Measurements from ENCODE around the gene KPNA4.

KPNA4 gene

GRCh38 chr3:160458151-160458550 lies 107.2 kb downstream of the KPNA4 start:
- no peak for TF ChIP-seq GATA3 (IDR thresholded peaks at IDR 0.05; ENCODE audit: low read depth, low read length)
- TF ChIP-seq GATA2 (IDR thresholded peaks at IDR 0.05; ENCODE audit: low read depth, low read length) = no peak

GRCh38 chr3:160455846-160456245 lies 109.5 kb downstream of the KPNA4 start:
- no peak for TF ChIP-seq GATA2 (IDR thresholded peaks at IDR 0.05; ENCODE audit: low read depth, low read length)
- no peak for TF ChIP-seq GATA3 (IDR thresholded peaks at IDR 0.05; ENCODE audit: low read depth, low read length)

GRCh38 chr3:160454995-160455394 lies 110.4 kb downstream of the KPNA4 start:
- no peak for TF ChIP-seq GATA2 (IDR thresholded peaks at IDR 0.05; ENCODE audit: low read depth, low read length)
- TF ChIP-seq GATA3 (IDR thresholded peaks at IDR 0.05; ENCODE audit: low read depth, low read length) = no peak

- no peak for TF ChIP-seq GATA3 (IDR thresholded peaks at IDR 0.05; ENCODE audit: low read depth, low read length)
- TF ChIP-seq GATA2 (IDR thresholded peaks at IDR 0.05; ENCODE audit: low read depth, low read length) = no peak
These were observed 113.8 kb downstream of the KPNA4 start for GRCh38 chr3:160451602-160452001.

GRCh38 chr3:160450846-160451245 lies 114.5 kb downstream of the KPNA4 start:
- no peak for TF ChIP-seq GATA2 (IDR thresholded peaks at IDR 0.05; ENCODE audit: low read depth, low read length)
- no peak for TF ChIP-seq GATA3 (IDR thresholded peaks at IDR 0.05; ENCODE audit: low read depth, low read length)

- TF ChIP-seq GATA2 (IDR thresholded peaks at IDR 0.05; ENCODE audit: low read depth, low read length) (no peak), GATA3 (IDR thresholded peaks at IDR 0.05; ENCODE audit: low read depth, low read length) (no peak)
These were observed 115.5 kb downstream of the KPNA4 start, which contains the start of gene TRIM59 for GRCh38 chr3:160449636-160450598. Gene TRIM59 (minus strand): TSS chr3:160449786. CDS start chr3:160439183, 10,603 bp downstream.

- TF ChIP-seq GATA3 (IDR thresholded peaks at IDR 0.05; ENCODE audit: low read depth, low read length) = no peak
- TF ChIP-seq GATA2 (IDR thresholded peaks at IDR 0.05; ENCODE audit: low read depth, low read length) = no peak
These were observed 116.3 kb downstream of the KPNA4 start for GRCh38 chr3:160448845-160449635.

- no peak for TF ChIP-seq GATA3 (IDR thresholded peaks at IDR 0.05; ENCODE audit: low read depth, low read length)
- TF ChIP-seq GATA2 (IDR thresholded peaks at IDR 0.05; ENCODE audit: low read depth, low read length) = no peak
These were observed 117.8 kb downstream of the KPNA4 start for GRCh38 chr3:160447544-160447943.

- TF ChIP-seq GATA2 (IDR thresholded peaks at IDR 0.05; ENCODE audit: low read depth, low read length) (no peak), GATA3 (IDR thresholded peaks at IDR 0.05; ENCODE audit: low read depth, low read length) (no peak)
These were observed 118.8 kb downstream of the KPNA4 start for GRCh38 chr3:160446522-160447056.

- TF ChIP-seq GATA2 (IDR thresholded peaks at IDR 0.05; ENCODE audit: low read depth, low read length) (no peak), GATA3 (IDR thresholded peaks at IDR 0.05; ENCODE audit: low read depth, low read length) (no peak)
These were observed 119.5 kb downstream of the KPNA4 start for GRCh38 chr3:160445854-160446253.
